A549 (cell line): ENCODE data around the gene THRAP3. TPM values are rescaled to one million over a fixed set of nuclear protein-coding genes. Genes with fewer than 3 reads are reported as not detected.

Experiments
- ATAC-seq, 2 experiments: fragments of 200-7000 bp in 1 of 2; fragments of >200 bp in 1 of 2; cut with Nextera tagmentation in 1 of 2; cut with Tn5 transposase in 1 of 2; 3 replicates each; pipeline versions ENCODE4 v1.8.0 to v1.9.1; 2018 to 2020; ENCODE audit warnings: mild to moderate bottlenecking in 1 of 2, moderate library complexity in 1 of 2
- CTCF ChIA-PET: fragments of 300-600 bp; sonication (Branson Sonifier 250); formaldehyde crosslinking; extraction: SDS; loops from one replicate; lab custom pipeline; 2021; ENCODE audit warnings: antibody characterized with exemption, inconsistent platforms; lab: Yijun Ruan, JAX
- POLR2A ChIA-PET: fragments of 350-600 bp; formaldehyde crosslinking; extraction: SDS; loops from one replicate; lab custom pipeline; 2021; ENCODE audit warnings: antibody characterized with exemption, inconsistent platforms; lab: Yijun Ruan, JAX
- DNase-seq, 2 experiments: peaks; one replicate each; pipeline versions ENCODE4 v3.0.0 to v3.0.0-alpha.2; 2011 to 2016; ENCODE audit warnings: low read depth in 1 of 2, low spot score in 1 of 2
- FAIRE-seq: peaks from 2 replicates; lab custom pipeline; 2011; peaks lifted over from hg19 to GRCh38; lab: Jason Lieb, UNC
- H3K27ac ChIP-seq, 2 experiments: fragments of >200 bp; sonication (Bioruptor Twin); formaldehyde crosslinking; 3 replicates each; pipeline ENCODE4 v1.5.1; 2016 to 2017
- H3K4me1 ChIP-seq: fragments of >200 bp; sonication (Bioruptor Twin); formaldehyde crosslinking; 3 replicates; pipeline ENCODE4 v1.6.1; 2016
- H3K4me2 ChIP-seq: fragments of >200 bp; sonication (Bioruptor Twin); formaldehyde crosslinking; 3 replicates; pipeline ENCODE4 v1.6.1; 2016
- H3K4me3 ChIP-seq: fragments of >200 bp; sonication (Bioruptor Twin); formaldehyde crosslinking; 3 replicates; pipeline ENCODE4 v1.5.1; 2016
- H3K9me3 ChIP-seq: fragments of >200 bp; sonication (Bioruptor Twin); formaldehyde crosslinking; 3 replicates; pipeline ENCODE4 v1.6.1; 2016
- CEBPB ChIP-seq, 2 experiments: fragments of >200 bp in 1 of 2; sonication (Bioruptor Twin) in 1 of 2; formaldehyde crosslinking in 1 of 2; IDR thresholded peaks; 2 replicates each; pipeline ENCODE4 v1.6.1; 2012 to 2016
- EHMT2 ChIP-seq: fragments of 200-600 bp; sonication (generic); IDR thresholded peaks from 2 replicates; pipeline ENCODE4 v1.6.1; 2016; ENCODE audit warnings: antibody characterized with exemption, low read depth, mild to moderate bottlenecking, moderate library complexity
- ELK1 ChIP-seq: fragments of 150-350 bp; IDR thresholded peaks from 2 replicates; pipeline ENCODE4 v1.6.1; 2014; ENCODE audit warnings: low read depth, mild to moderate bottlenecking, low read length
- EP300 ChIP-seq, 2 experiments: fragments of >200 bp; sonication (Bioruptor Twin); formaldehyde crosslinking; IDR thresholded peaks; 2 replicates in 1 of 2; 3 replicates in 1 of 2; pipeline ENCODE4 v1.6.1; 2016 to 2017
- FOSL2 ChIP-seq, 2 experiments: fragments of 450-650 bp in 1 of 2; fragments of >200 bp in 1 of 2; sonication (Bioruptor Twin) in 1 of 2; formaldehyde crosslinking; IDR thresholded peaks; 2 replicates each; pipeline versions ENCODE4 v1.5.0 to v1.6.1; 2016 to 2020; ENCODE audit warnings: mild to moderate bottlenecking in 1 of 2, moderate library complexity in 1 of 2
- JUN ChIP-seq, 2 experiments: fragments of >200 bp; sonication (Bioruptor Twin); formaldehyde crosslinking; IDR thresholded peaks; 2 replicates in 1 of 2; 3 replicates in 1 of 2; pipeline ENCODE4 v1.6.1; 2016 to 2017
- KDM5A ChIP-seq: fragments of 200-600 bp; sonication (generic); IDR thresholded peaks from 2 replicates; pipeline ENCODE4 v1.6.1; 2016; ENCODE audit warnings: antibody characterized with exemption, mild to moderate bottlenecking
- PHF8 ChIP-seq: fragments of 200-600 bp; sonication (generic); IDR thresholded peaks from 2 replicates; pipeline ENCODE4 v1.6.1; 2016; ENCODE audit warnings: low read depth, mild to moderate bottlenecking, antibody characterized with exemption, moderate library complexity, borderline replicate concordance
- USF2 ChIP-seq: fragments of 450-650 bp; IDR thresholded peaks from 2 replicates; pipeline ENCODE4 v1.6.1; 2014; ENCODE audit warnings: antibody characterized with exemption
- ZSCAN20 ChIP-seq: fragments of 250-450 bp; sonication (Bioruptor Pico); IDR thresholded peaks from 2 replicates; pipeline ENCODE4 v1.8.0; 2022; ENCODE audit warnings: mild to moderate bottlenecking, moderate library complexity
- WGBS: methylation state at CpG from one replicate; pipeline ENCODE4 v1.1.6; 2017; ENCODE audit errors: missing lambda C conversion rate; 5-methylcytosine and 5-hydroxymethylcytosine counted together
- polyA plus RNA-seq, 4 experiments: library from polyadenylated mRNA; depleted of rRNA in 3 of 4; stranded (reverse); fragments of >200 nt; fragmentation: RNase III in 1 of 4; extraction: RNeasy Plus Mini Kit Qiagen cat#74134 plus additional on column Dnase treatment in 1 of 4; gene quantifications; 2 replicates in 3 of 4; 3 replicates in 1 of 4; pipeline ENCODE4 v1.2.3, GENCODE V29; 2011 to 2017
- TF ChIP-seq, protein P1 (sequence below): fragments of 200-600 bp; sonication (generic); IDR thresholded peaks from 2 replicates; pipeline ENCODE4 v1.6.1; 2016; ENCODE audit warnings: antibody characterized with exemption, mild to moderate bottlenecking, moderate library complexity
- TF ChIP-seq, protein P2 (sequence below): fragments of >200 bp; sonication (Bioruptor Twin); formaldehyde crosslinking; IDR thresholded peaks from 3 replicates; pipeline ENCODE4 v1.5.1; 2016
- TF ChIP-seq, protein P3 (sequence below): fragments of >200 bp; sonication (Bioruptor Twin); formaldehyde crosslinking; IDR thresholded peaks from 3 replicates; pipeline ENCODE4 v1.6.1; 2016

The THRAP3 gene
- polyA plus RNA-seq, 2 of the 4 experiments (the other 2 are of a cell fraction), result 60.0 to 60.7 TPM

GRCh38 chr1:36326499-36326898, 102.3 kb downstream of the THRAP3 start:
- Histone ChIP-seq H3K4me1 (peaks cover 11% of the 10 kb centered on the region; the same call in 2 of the 3 replicates), H3K4me2 (no peak overlapping the region)
- WGBS, result 83% methylated on average over 4 of the region's 6 CpGs
- CTCF ChIA-PET, result interaction anchor here (1.0 to 5.0 kb wide), 3 partner anchors 13 to 42 kb away, joined by 3 to 33 read pairs (median 5); no protein-coding TSS in a partner anchor
- ATAC-seq, result no peak
- TF ChIP-seq ZSCAN20 (CRISPR knock-in tag), result no peak
- TF ChIP-seq FOSL2 (IDR thresholded peaks at IDR 0.05), result no peak
- no peak for TF ChIP-seq FOSL2 (CRISPR knock-in tag; IDR thresholded peaks at IDR 0.05)
- TF ChIP-seq, protein P1, sequence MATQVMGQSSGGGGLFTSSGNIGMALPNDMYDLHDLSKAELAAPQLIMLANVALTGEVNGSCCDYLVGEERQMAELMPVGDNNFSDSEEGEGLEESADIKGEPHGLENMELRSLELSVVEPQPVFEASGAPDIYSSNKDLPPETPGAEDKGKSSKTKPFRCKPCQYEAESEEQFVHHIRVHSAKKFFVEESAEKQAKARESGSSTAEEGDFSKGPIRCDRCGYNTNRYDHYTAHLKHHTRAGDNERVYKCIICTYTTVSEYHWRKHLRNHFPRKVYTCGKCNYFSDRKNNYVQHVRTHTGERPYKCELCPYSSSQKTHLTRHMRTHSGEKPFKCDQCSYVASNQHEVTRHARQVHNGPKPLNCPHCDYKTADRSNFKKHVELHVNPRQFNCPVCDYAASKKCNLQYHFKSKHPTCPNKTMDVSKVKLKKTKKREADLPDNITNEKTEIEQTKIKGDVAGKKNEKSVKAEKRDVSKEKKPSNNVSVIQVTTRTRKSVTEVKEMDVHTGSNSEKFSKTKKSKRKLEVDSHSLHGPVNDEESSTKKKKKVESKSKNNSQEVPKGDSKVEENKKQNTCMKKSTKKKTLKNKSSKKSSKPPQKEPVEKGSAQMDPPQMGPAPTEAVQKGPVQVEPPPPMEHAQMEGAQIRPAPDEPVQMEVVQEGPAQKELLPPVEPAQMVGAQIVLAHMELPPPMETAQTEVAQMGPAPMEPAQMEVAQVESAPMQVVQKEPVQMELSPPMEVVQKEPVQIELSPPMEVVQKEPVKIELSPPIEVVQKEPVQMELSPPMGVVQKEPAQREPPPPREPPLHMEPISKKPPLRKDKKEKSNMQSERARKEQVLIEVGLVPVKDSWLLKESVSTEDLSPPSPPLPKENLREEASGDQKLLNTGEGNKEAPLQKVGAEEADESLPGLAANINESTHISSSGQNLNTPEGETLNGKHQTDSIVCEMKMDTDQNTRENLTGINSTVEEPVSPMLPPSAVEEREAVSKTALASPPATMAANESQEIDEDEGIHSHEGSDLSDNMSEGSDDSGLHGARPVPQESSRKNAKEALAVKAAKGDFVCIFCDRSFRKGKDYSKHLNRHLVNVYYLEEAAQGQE, result no peak
- TF ChIP-seq, all 56 proteins: peak for 0
- no peak overlapping the region for H3K27ac ChIP-seq
- FAIRE-seq (no peak), DNase-seq (no peak)
- no peak overlapping the region for H3K4me3 ChIP-seq
- no peaks in the 10 kb centered on the region for H3K9me3 ChIP-seq
- POLR2A ChIA-PET, result no interaction called here

GRCh38 chr1:36327421-36328087, 103.3 kb downstream of the THRAP3 start:
- H3K27ac ChIP-seq, result no peak overlapping the region
- WGBS, result 98% methylated on average over 6 of the region's 9 CpGs
- H3K4me1 ChIP-seq, result peaks cover 11% of the 10 kb centered on the region; the same call in 2 of the 3 replicates
- TF ChIP-seq, protein P2, sequence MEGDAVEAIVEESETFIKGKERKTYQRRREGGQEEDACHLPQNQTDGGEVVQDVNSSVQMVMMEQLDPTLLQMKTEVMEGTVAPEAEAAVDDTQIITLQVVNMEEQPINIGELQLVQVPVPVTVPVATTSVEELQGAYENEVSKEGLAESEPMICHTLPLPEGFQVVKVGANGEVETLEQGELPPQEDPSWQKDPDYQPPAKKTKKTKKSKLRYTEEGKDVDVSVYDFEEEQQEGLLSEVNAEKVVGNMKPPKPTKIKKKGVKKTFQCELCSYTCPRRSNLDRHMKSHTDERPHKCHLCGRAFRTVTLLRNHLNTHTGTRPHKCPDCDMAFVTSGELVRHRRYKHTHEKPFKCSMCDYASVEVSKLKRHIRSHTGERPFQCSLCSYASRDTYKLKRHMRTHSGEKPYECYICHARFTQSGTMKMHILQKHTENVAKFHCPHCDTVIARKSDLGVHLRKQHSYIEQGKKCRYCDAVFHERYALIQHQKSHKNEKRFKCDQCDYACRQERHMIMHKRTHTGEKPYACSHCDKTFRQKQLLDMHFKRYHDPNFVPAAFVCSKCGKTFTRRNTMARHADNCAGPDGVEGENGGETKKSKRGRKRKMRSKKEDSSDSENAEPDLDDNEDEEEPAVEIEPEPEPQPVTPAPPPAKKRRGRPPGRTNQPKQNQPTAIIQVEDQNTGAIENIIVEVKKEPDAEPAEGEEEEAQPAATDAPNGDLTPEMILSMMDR, result no peak
- TF ChIP-seq JUN (IDR thresholded peaks at IDR 0.05), result no peak
- TF ChIP-seq, protein P1, result no peak
- no peak for TF ChIP-seq CEBPB (IDR thresholded peaks at IDR 0.05)
- TF ChIP-seq KDM5A, result no peak
- no peak for TF ChIP-seq USF2
- TF ChIP-seq ELK1, result no peak
- no peak for TF ChIP-seq EHMT2
- TF ChIP-seq, protein P3, sequence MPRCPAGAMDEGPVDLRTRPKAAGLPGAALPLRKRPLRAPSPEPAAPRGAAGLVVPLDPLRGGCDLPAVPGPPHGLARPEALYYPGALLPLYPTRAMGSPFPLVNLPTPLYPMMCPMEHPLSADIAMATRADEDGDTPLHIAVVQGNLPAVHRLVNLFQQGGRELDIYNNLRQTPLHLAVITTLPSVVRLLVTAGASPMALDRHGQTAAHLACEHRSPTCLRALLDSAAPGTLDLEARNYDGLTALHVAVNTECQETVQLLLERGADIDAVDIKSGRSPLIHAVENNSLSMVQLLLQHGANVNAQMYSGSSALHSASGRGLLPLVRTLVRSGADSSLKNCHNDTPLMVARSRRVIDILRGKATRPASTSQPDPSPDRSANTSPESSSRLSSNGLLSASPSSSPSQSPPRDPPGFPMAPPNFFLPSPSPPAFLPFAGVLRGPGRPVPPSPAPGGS, result no peak
- no peak for TF ChIP-seq FOSL2 (IDR thresholded peaks at IDR 0.05)
- TF ChIP-seq FOSL2 (CRISPR knock-in tag; IDR thresholded peaks at IDR 0.05), result no peak
- TF ChIP-seq PHF8, result no peak
- TF ChIP-seq EP300 (IDR thresholded peaks at IDR 0.05), result no peak
- H3K4me2 ChIP-seq, result no peak overlapping the region
- H3K4me3 ChIP-seq, result no peak overlapping the region
- DNase-seq (no peak), FAIRE-seq (no peak), ATAC-seq (no peak)
- CTCF ChIA-PET, result interaction anchor here (1.1 to 5.0 kb wide), 2 partner anchors 15 to 24 kb away, joined by 3 to 33 read pairs; no protein-coding TSS in a partner anchor
- H3K9me3 ChIP-seq, result no peaks in the 10 kb centered on the region
- POLR2A ChIA-PET, result no interaction called here
